PC-3 (cell line): ENCODE results near the gene ALX4.

ENCODE experiments used
- EZH2 ChIP-seq: fragments of 300-600 bp; sonication (generic); IDR thresholded peaks from one replicate; pipeline ENCODE4 v1.6.1; 2017; ENCODE audit warnings: antibody characterized with exemption, mild to moderate bottlenecking, low read length; ENCODE audit not compliant: unreplicated experiment
- EZH2phosphoT487 ChIP-seq: fragments of 300-600 bp; sonication (generic); IDR thresholded peaks from 2 replicates; pipeline ENCODE4 v1.6.1; 2018; ENCODE audit warnings: mild to moderate bottlenecking, antibody characterized with exemption, low read length, borderline replicate concordance
- TF ChIP-seq, protein P1 (sequence below): fragments of 300-600 bp; sonication (generic); conservative IDR thresholded peaks from 2 replicates; pipeline ENCODE4 v1.5.1; 2017; ENCODE audit warnings: antibody characterized with exemption, low read depth, mild to moderate bottlenecking, low read length

DNA sequence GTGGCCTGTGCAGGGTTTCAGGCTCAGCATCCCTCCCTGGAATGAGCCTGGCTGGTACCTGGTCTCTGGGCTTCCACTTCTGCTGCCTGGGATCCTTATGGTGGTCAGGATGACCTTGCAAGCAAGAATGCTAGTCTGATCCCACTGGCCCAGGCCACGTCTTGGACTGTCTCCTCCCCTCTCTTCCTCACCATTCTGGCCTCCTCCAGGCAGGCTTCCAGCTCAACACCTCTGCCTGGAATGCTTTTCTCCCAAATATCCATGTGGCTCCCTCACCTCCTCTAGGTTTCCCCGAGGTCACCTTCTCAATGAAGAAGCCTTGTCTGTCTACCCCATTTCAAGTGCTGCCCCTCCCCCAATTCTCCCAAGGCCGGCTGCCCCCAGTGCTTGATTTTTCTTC is 39.4 kb upstream of the ALX4 start:
- TF ChIP-seq EZH2 (no peak), EZH2phosphoT487 (no peak)
- TF ChIP-seq, protein P1, sequence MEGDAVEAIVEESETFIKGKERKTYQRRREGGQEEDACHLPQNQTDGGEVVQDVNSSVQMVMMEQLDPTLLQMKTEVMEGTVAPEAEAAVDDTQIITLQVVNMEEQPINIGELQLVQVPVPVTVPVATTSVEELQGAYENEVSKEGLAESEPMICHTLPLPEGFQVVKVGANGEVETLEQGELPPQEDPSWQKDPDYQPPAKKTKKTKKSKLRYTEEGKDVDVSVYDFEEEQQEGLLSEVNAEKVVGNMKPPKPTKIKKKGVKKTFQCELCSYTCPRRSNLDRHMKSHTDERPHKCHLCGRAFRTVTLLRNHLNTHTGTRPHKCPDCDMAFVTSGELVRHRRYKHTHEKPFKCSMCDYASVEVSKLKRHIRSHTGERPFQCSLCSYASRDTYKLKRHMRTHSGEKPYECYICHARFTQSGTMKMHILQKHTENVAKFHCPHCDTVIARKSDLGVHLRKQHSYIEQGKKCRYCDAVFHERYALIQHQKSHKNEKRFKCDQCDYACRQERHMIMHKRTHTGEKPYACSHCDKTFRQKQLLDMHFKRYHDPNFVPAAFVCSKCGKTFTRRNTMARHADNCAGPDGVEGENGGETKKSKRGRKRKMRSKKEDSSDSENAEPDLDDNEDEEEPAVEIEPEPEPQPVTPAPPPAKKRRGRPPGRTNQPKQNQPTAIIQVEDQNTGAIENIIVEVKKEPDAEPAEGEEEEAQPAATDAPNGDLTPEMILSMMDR: no peak
